ENCODE results near the gene SLC9C1. TPM values are rescaled to one million over a fixed set of nuclear protein-coding genes. Genes with fewer than 3 reads are reported as not detected.

SLC9C1 gene
- total RNA-seq, 4 donors from 2014 or later = not detected

- H3K4me1 ChIP-seq = peaks cover 0 to 16% (median 0%) of the 10 kb centered on the region in 3 donors
- DNase-seq = no peak
- peak within 1 kb of the TSS; percentile 32 to 63 (median 52) for H3K4me3 ChIP-seq
- TF ChIP-seq POLR2A (IDR thresholded peaks at IDR 0.05) = peak in 2 of 4 donors; percentile 27 to 56
- peak in 1 of 6 experiments; percentile 6 for TF ChIP-seq CTCF (IDR thresholded peaks at IDR 0.05)
- intact Hi-C loops (cut with DNase I) = no loop called here
- peaks cover 0 to 11% (median 0%) of the 10 kb centered on the region in 4 donors for H3K27me3 ChIP-seq
- H3K27ac ChIP-seq = peak within 1 kb of the TSS; percentile 77 to 88 (median 81)
- no peaks in the 10 kb centered on the region for H3K36me3 ChIP-seq
- H3K9me3 ChIP-seq = no peaks in the 10 kb centered on the region
- 1 to 2% methylated on average over 18 to 20 of the region's 28 CpGs for WGBS, 2 donors
Observed at GRCh38 chr3:112333002-112333380, 39.0 kb upstream of the SLC9C1 start, which contains the start of gene CD200. Gene CD200 (plus strand): TSS chr3:112333156. CDS start chr3:112333213, 57 bp downstream.

DNA sequence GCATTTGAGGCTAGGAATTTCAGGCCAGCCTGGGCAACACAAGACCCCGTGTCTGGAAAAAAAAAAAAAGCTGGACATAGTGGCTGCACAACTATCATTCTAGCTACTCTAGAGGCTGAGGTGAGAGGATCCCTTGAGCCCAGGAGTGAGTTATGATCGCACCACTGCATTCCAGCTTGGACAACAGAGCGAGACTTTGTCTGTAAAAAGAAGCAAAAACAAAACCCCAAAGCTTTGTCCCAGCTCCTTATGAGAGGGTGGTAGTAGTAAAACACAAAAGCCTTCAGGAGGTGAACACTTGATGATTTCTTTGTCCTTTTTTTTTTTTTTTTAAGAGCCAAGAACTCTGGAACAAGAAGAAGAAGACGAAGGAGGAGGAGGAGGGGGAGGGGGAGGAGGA is 37.8 kb upstream of the SLC9C1 start:
- no peak for TF ChIP-seq POLR2A (IDR thresholded peaks at IDR 0.05)
- no peak for TF ChIP-seq CTCF (IDR thresholded peaks at IDR 0.05)
- WGBS, 2 donors = 84 to 86% methylated on average over 3 to 4 of the region's 4 CpGs
- DNase-seq = no peak
- H3K36me3 ChIP-seq = no peaks in the 10 kb centered on the region
- peak overlapping the region in 2 of 4 donors; percentile 52 to 63 for H3K4me3 ChIP-seq
- intact Hi-C loops (cut with DNase I) = no loop called here
- H3K9me3 ChIP-seq = no peaks in the 10 kb centered on the region
- peaks cover 0 to 11% (median 0%) of the 10 kb centered on the region in 4 donors for H3K27me3 ChIP-seq
- peak overlapping the region in 3 of 4 donors; percentile 52 to 88 (median 83) for H3K27ac ChIP-seq
- peaks cover 0 to 16% (median 0%) of the 10 kb centered on the region in 3 donors for H3K4me1 ChIP-seq

- no peaks in the 10 kb centered on the region for H3K36me3 ChIP-seq
- intact Hi-C loops (cut with DNase I) = loop anchor here (5.0 kb wide), 1 partner anchor 195 kb away; no protein-coding TSS in a partner anchor
- TF ChIP-seq CTCF (IDR thresholded peaks at IDR 0.05) (peak; percentile 56 to 80 (median 64)), POLR2A (IDR thresholded peaks at IDR 0.05) (no peak)
- no peak overlapping the region for H3K4me3 ChIP-seq
- H3K9me3 ChIP-seq = no peaks in the 10 kb centered on the region
- H3K27ac ChIP-seq = no peak overlapping the region
- H3K27me3 ChIP-seq = no peaks in the 10 kb centered on the region
- DNase-seq = no peak
- H3K4me1 ChIP-seq = no peaks in the 10 kb centered on the region
- WGBS, 2 donors = 5 to 6% methylated on average over 2 of the region's 2 CpGs
Observed at GRCh38 chr3:112327371-112327951, 33.4 kb upstream of the SLC9C1 start.

- Histone ChIP-seq H3K9me3 (no peaks in the 10 kb centered on the region), H3K36me3 (no peaks in the 10 kb centered on the region), H3K27me3 (no peaks in the 10 kb centered on the region), H3K27ac (no peak overlapping the region), H3K4me1 (peaks cover 0 to 20% (median 3%) of the 10 kb centered on the region in 3 donors), H3K4me3 (no peak overlapping the region)
- WGBS, 2 donors = 49 to 66% methylated on average over 5 of the region's 5 CpGs
- no peak for TF ChIP-seq CTCF (IDR thresholded peaks at IDR 0.05)
- TF ChIP-seq POLR2A (IDR thresholded peaks at IDR 0.05) = no peak
- intact Hi-C loops (cut with DNase I) = no loop called here
- DNase-seq = no peak
Observed at GRCh38 chr3:112321867-112322652, 28.0 kb upstream of the SLC9C1 start.

GRCh38 chr3:112320691-112321090 is 26.7 kb upstream of the SLC9C1 start:
- intact Hi-C loops (cut with DNase I) = no loop called here
- no peaks in the 10 kb centered on the region for H3K36me3 ChIP-seq
- DNase-seq = no peak
- TF ChIP-seq POLR2A (IDR thresholded peaks at IDR 0.05) (no peak), CTCF (IDR thresholded peaks at IDR 0.05) (no peak)
- H3K27ac ChIP-seq = no peak overlapping the region
- WGBS, 2 donors = 71 to 89% methylated on average over 1 of the region's 1 CpG
- no peak overlapping the region for H3K4me3 ChIP-seq
- H3K9me3 ChIP-seq = no peaks in the 10 kb centered on the region
- H3K27me3 ChIP-seq = no peaks in the 10 kb centered on the region
- peaks cover 0 to 20% (median 3%) of the 10 kb centered on the region in 3 donors for H3K4me1 ChIP-seq

Measured in esophagus squamous epithelium (tissue), 5 donors.